ENCODE data around the gene IGFN1.

Gene IGFN1

DNA sequence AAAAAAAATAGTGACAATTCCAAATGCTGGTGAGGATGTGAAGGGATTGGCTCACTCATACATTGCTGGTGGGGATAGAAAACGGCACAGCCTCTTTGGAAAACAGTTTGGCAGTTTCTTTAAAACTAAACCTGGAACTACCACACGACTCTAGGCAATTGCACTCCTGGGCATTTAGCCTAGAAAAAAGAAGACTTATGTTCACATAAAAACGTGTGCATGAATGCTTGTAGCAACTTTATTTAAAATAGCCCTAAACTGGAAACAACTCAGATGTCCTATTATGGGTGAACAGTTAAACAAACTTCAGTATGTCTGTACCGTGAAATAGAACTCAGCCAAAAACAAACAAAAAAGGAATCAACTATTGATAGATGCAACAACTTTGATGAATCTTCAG, 26.9 kb upstream of the IGFN1 start:
- DNase-seq (ENCODE audit: low read depth, low spot score): no peak

DNA sequence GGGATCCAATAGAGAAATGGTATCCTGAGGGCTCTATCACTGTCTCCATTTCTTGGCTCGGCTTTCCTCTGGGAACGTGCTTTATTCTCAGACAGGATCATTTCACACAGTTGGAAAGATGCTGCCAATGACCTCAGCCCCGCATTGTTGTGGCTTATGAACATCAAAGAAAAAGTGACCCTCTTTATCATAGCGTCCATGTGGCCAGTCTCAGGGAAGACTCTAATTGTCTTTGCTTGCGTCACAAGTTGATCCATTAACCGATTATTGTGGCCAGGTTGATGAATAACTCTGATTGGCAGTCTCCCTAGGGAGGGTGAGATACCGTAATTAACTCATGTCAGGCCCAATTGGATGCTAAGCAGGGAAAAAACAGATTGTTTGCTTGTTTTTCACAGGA, 26.0 kb upstream of the IGFN1 start:
- DNase-seq (ENCODE audit: low read depth, low spot score): no peak

DNA sequence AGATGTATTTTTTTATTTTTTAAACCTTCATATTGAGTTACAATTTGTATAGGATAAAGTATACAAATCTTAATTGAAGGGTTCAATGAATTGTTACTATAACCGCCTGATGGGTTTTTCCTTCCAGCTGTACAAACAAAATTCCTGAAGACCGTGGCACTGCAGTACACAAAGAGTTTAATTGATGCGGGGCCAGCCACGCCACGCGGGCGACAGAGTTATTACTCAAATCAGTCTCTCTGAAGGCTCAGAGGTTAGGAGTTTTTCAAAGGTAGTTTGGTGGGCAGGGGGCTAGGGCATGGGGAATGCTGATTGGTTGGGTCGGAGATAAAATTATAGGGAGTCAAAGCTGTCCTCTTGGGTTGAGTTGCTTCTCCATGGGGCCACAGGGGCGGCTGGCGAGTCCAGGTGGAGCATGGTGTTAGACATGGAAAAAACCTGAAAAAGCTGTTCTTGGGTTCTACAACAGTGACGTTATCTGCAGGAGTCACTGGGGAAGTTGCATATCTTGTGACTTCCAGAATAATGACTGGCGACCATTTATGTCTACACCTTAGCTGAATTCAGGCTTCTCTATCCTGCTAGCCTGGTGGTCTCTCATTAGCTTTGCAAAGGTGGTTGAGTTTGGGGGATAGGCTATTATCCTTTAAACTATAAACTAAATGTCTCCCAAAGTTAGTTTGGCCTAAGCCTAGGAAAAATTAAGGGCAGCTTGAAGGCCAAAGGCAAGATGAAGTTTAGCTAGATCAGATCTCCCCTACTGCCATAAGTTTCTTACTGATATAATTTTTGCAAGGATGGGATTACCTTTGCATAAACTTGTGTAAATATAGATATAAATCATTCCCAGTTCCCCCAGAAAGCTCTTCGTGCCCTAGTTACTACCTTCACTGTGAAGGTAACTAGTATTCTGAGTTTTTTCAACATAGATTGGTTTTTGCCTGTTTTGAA, 23.3 kb upstream of the IGFN1 start:
- no peak for DNase-seq (ENCODE audit: low read depth, low spot score)

DNA sequence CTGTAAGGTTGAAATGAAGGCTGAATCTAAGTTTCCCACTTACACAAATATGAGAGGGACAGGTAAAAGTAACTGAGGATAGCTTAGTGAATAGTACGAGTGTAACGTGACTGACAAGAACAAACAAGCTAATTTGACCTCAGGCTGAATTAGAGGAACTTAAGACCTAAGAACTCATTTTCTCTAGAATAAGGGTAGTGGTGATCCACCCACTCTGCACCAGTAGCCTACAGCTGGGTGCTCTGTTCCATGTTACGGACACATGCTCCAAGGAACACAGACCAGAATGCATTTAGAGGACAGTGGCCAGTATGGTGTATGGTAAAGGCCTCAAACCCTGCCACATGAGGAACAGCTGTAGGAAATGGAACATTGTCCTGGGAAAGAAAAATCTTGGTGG, 21.4 kb upstream of the IGFN1 start:
- no peak for DNase-seq (ENCODE audit: low read depth, low spot score)

DNA sequence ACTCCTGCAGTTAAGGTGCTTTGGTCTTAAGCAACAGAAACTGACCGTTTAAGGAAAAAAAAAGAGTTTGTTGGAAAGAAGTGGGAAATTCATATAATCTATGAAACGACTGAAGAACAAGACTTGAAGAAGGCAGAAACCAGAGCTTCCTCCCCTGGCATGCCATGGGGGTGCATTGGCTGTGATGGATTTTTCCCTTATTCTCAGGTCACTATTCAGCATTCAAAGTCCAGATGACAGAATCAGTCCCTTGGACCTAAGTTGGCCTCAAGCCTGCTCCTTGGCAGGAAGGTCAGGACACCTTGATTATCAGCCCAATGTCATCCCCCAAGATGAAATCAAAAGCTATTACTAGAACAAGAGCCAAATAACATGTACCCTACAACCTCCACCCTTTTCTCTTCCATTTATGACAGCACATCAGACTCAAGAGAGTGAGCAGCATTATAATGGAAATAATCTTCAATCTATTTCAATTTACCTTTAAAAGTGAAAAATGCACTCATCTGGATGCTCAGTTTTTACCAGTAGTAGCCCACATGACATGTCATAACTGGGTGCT, 20.6 kb upstream of the IGFN1 start:
- DNase-seq (ENCODE audit: low read depth, low spot score): no peak

DNA sequence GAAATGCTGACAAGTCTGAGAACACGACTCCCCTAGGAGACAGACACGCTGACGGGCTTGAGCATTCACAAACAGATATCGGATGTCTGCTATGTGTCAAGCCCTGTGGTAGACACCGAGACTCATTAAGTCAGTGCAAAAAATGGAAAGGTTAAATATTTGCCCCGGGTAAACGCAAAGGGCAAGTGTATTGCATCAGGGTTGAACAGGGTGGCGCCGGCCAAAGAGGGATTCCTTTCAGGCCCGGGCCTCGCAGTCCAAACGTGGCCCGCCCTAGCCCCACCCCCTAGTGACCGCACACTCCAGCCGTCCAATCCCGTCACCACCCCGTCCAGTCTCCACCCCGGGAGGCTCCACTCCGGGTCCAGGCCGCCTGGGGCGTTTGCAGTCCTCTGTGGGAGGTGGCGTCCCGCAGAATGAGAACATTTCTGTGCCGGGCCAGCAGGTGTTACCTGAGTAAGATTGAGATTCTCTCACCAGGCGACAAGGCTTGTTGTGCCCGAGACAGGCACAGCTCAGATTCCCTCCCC, 20.0 kb upstream of the IGFN1 start:
- DNase-seq (ENCODE audit: low read depth, low spot score): peak; percentile 96

DNA sequence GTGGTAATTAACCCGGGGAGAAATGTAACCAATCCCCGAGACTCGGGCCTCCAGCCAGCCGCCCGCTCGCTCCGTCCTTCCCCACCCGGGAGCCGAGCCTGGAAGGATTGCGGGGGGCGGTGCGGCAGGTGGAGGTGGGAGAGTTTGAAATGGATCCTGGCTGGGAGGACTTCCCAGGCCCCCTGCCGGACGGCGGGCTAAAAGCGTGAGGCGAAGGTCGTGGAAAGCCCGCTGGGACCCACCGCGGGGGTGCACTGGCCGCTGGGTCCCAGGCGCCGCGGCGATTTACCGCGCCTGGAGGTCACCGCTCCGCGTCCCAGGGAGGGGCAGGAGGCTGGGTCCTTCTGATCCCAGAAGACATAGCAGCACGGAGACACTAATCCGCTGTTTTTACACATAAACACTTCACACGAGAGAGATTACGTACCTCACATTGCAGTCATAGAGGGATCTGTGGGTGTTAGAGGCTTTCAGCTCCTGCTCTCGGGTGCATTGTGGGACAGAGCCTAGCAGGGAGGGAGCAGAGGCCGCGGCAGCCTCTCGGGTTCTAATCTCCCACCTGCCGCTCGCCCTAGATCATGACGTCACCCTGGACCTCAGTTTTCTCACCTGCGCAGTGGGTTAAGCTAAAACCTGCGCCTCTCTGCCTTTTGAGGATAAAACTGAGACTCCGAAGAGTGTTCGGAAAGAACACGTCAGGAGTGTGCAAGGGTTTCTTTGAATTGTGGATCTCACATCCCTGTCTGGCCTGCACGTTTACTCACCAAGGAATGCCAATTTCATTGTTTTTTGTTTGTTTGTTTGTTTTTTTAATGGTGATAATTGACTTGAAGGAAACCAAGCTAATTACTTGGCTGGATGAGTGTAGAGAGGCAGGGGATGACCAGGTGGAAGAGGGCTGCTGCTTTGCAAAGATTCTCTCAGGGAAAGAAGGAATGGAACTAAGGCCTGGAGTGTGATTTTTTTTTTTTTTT, 19.3 kb upstream of the IGFN1 start:
- DNase-seq (ENCODE audit: low read depth, low spot score): peak; percentile 75

DNA sequence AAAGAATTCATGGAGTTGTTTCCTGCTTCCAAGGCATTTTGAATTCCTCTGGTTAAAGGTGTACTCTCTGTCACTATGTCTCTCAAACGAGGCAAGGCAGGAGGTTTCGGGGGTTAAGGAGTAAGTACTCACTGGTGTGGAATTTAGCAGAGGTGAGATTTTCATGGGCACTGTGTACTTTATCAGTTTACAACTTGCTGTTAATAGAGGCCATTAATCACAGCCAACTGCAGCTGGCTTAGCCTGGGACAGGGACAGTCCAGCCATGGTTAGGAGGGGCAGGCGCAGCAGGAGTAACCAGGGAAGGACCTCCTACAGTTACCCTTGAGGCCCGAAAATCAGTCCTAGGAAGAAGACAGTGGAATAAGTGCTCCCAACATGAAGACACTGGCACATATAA, 18.3 kb upstream of the IGFN1 start:
- DNase-seq (ENCODE audit: low read depth, low spot score): no peak

DNA sequence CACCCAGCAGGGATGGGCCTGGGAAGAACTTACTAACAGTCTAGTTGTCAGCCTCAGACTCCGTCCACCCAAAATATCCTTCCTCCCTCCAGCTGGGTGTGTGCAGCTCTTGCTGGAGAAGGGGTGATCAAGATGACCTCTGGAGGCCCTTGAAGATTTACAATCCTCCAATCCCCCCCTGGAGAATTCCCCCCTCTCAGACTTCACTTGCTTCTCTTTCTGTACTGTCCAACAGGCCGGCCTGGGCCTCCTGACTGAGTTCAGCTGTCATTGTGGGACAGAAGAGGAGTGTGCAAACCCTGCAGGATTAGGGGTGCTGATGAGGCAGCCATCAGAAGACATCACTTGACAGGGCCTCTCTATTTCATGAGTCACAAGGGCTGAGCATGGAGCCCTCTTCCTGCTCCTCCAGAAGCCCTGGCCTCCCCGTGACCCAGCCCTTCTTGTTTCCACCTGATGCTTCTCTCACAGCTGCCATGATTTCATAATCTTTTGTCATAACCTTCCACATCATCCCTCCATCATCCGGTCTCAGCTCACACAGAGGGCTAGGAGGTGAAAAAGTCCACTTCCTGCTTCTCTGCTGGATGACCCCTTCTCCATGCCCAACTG, 17.5 kb upstream of the IGFN1 start:
- DNase-seq (ENCODE audit: low read depth, low spot score): no peak

DNA sequence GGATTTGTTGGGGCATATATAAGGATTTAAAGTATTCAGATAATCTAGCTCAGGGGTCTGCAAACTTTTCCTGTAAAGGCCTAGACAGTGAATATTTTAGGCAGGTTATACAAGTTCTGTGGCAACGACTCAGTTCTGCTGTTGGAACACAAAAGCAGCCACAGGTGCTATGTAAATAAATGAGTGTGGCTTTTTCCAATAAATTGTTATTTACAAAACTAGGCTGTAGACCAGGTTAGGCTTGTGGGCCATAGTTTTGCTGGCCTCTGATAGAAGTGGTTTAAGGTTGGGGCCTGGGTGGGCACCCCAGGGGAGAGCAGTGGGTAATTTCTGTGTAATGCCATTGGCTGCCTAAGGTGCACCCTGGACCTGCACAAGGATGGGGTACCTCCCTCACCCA, 16.9 kb upstream of the IGFN1 start:
- DNase-seq (ENCODE audit: low read depth, low spot score): no peak

DNA sequence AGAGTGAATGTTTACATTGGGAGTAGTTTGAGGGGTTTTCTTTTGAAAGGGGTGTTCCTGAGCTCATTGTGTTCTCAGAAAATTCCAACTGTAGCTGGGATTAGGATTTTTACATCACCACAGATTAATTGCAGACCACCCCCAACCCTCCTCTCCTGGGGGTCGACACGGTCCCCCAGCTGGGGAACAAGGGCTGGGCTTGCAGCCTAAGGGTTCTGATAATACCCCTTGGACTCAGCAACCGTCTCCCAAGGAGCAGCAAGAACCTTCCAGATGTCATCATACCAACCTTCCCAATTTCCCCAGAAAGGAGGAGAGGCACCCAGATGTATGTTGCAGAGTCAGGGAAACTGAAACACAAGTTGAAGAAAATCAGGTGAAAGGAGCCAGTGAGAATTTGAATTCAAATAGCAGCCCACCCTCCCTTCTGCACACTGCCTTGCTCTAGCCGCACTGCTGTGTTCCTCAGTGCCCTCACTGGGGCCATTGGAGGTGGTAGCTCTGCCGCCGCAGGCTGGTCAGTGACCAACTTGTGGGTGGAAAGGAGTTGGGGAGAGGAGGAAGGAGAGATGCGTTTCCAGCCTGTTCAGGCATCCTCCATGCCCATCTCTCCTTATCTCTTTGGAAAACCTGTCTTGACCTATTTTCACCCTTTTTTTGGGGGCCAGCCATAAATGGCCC, 14.7 kb upstream of the IGFN1 start:
- DNase-seq (ENCODE audit: low read depth, low spot score): no peak

DNA sequence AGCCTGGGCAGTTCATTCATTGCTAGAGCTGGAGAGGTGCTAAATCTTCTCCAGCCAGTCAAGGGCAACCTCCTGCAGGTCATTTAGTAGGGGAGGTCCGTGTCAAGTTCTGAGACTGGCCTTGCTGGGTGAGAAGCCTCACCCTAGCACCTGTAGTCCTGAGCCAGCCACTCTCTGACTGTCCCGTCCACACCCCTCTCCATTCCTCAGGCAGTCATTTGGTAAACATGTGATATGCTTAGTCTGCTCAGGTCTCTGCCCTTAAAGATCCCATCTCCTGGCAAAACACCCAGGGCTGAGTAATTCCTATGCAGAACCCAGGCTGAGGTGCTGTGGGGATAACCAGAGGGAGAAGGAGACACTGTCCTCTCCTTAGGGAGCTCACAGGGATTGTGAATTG, 13.7 kb upstream of the IGFN1 start:
- DNase-seq (ENCODE audit: low read depth, low spot score): no peak

DNA sequence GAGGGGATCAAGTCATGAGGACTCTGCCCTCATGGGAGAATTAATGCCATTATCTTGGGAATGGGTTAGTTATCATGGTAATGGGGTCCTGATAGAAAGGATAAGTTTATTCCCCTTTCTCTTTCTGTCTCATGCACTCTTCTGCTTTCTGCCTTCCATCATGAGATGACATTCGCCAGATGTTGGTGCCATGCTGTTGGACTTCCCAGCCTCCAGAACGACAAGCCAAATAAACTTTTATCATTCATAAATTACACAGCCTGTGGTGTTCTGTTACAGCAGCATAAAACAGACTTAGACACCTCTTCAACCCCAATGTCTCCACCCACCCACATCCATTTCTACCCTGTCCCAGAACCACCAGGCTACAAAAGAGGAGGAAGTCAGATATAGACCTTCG, 11.9 kb upstream of the IGFN1 start:
- DNase-seq (ENCODE audit: low read depth, low spot score): no peak

DNA sequence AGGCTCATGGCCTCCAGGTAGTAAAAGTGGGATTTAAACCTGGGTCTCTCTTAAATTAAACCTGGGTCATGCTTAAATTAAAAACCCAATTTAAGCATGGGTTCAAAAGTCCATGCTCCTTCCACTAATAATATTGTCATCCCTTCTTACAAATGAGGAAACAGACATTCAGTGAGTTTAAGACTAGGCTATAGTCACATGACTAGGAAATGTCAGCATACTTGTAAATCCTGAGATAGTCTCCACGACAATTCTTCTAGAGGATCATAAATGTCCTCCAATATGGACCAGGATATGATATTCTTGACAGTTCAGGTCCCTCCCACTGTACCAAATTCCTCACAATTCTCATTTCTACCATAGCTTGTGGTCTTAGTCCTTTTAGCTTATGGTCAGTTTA, 10.5 kb upstream of the IGFN1 start:
- DNase-seq (ENCODE audit: low read depth, low spot score): no peak

DNA sequence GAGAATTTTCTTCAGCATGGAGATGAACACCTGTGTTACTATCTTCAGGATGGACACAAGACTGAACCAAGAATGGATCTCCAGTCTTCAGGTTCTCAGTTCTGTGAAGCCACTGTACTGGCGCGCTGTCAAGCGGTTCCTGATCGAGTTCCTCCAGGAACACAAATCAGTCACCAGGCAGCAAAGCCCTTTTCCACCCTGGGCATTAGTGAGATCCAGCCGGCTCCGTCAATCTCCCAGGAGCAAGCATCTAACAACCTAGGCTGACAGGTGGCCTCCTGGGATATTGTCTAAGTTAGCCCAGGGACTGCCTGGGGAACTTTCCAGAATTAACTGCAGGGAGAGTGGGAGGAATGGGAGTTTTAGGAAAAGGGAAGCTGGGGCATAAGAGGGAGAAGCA, 9.7 kb upstream of the IGFN1 start:
- no peak for DNase-seq (ENCODE audit: low read depth, low spot score)

DNA sequence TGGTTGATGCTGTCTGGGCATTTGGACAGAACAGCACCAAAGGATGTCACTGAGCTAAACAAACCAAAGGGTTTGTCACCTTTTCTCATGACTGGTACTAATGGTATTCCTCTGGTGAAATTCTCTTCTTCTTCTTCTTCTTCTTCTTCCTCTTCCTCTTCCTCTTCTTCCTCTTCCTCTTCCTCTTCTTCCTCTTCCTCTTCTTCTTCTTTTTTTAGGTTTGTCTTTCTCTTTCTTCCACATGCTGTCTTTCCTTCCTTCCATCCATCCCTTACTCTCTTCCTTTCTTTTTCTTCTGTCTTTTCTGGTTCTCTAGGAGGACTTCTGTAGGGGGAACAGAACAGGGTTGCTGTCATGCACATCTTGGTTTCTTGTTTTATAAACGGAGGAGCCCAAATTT, 9.3 kb upstream of the IGFN1 start:
- no peak for DNase-seq (ENCODE audit: low read depth, low spot score)

DNA sequence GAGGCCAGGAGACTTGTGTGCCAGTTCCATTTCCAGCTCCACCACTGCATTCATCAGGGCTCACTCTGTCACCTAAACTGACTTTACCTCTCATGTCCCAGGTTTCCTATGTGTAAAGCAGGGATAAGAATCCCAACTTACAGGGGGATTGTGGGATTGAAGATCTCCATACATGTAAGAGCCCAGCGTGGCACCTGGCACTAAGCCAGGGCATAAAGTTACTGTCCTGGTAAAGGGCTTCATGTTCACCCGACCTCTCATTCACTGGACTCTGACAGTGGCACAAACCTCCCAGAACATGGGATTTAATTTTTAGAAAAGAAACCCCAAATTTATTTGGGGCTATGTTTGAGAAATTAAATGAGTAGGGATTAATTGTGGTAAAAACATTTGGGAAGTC, 8.9 kb upstream of the IGFN1 start:
- no peak for DNase-seq (ENCODE audit: low read depth, low spot score)

DNA sequence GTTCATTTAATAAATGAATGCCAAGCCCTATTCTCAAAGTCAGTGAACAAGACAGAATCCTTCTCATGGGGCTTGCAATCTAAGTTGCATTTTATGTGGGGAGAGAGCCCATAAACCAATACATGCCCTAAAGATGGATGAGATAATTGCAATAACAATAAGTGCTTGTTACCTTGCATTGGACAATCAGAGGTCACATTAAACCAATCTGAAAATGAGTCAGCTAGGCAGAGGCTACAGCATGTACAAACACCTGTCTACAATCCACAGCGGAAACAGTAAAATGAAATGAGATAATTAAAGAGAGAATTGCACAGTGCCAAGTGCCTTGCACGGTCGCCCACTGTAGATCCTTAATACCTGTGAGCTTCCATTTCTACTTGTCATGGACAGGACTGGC, 7.4 kb upstream of the IGFN1 start:
- DNase-seq (ENCODE audit: low read depth, low spot score): no peak

DNA sequence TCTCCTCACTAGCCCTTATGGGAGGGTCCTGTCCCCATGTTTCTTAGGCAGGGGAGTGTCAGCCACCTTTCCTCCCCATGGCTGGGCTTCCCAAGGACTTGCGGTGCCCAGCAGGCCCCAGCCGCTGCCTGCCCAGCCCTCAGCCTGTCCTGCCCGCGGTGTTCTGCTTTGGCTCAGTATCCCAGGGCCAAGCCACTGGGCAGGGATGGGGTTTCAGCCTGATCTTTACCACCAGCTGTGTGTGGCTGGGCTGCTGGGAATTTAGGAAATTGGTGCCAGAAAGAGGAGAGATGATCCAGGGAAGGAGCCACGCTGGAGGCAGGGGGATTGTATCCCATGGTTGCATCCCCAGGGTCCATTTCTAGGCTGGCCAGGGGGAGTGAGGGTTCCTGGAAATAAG, 6.9 kb upstream of the IGFN1 start:
- DNase-seq (ENCODE audit: low read depth, low spot score): no peak

DNA sequence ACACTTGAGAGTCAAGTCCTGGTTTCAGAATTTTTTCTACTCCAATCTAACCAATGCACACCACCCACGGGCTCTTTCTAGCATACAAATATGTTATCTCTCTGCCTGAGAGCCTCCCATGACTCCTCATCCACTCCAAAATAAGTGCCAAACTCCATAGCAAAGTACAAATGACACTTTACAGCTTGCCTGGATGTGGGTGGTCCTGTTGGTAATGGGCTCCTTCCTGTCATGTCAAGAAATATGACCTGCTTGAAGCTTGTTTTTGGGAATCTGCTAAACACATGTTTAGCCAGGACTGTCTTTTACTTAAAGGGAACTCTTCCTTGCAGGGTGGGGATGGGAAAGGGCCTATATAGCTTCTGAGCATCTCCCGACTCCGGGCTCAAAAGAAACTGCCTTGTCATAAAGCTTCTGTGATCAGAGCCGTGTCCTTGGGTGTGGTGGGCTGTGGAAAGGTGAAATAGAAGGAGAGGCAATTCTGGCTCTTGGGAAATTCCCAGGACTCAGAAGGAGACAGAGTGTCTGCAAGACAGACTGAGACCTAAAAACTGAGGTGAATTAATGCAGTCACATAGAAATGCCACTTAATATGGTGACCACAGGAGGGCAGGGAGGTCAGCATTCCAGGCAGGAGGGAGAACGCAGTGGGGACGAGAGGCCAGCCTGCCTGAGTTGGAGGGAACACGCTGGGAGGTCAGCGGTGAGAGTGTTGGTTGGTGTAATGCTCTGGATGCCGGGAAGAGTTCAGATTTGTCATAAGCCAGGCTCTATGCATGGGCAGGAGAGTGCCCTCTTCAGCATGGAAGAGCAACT, 6.1 kb upstream of the IGFN1 start:
- DNase-seq (ENCODE audit: low read depth, low spot score): peak; percentile 81

Measured in ELF-1 (cell line).